OCI-LY7 (cell line): ENCODE results near the gene C16orf92. TPM values are rescaled to one million over a fixed set of nuclear protein-coding genes. Genes with fewer than 3 reads are reported as not detected.

Experiments used
- BruUV-seq: library from RNA; stranded (reverse); fragments of 400-500 nt; replicated peaks from 2 replicates; lab custom pipeline; 2021; lab: Mats Ljungman, UMichigan
- CTCF ChIA-PET: fragments of 300-600 bp; sonication (Branson Sonifier 250); formaldehyde crosslinking; loops from one replicate; lab custom pipeline; 2022; ENCODE audit warnings: antibody characterized with exemption; ENCODE audit not compliant: unreplicated experiment; lab: Charles Lee
- POLR2A ChIA-PET: fragments of 300-600 bp; sonication (Branson Sonifier 250); formaldehyde crosslinking; loops from one replicate; lab custom pipeline; 2022; ENCODE audit warnings: antibody characterized with exemption; lab: Charles Lee
- DNase-seq: peaks from one replicate; pipeline ENCODE4 v3.0.0-alpha.2; 2015; ENCODE audit warnings: low spot score
- H2AFZ ChIP-seq: fragments of 200-600 bp; sonication (generic), shearing (Covaris generic); 2 replicates; pipeline ENCODE4 v1.6.1; 2014; ENCODE audit warnings: mild to moderate bottlenecking, antibody characterized with exemption, low read length, moderate library complexity
- H3K27ac ChIP-seq: fragments of 200-600 bp; sonication (generic); 2 replicates; pipeline ENCODE4 v1.5.1; 2014; ENCODE audit warnings: mixed run types, low read depth, mild to moderate bottlenecking, moderate library complexity, low read length, inconsistent platforms; ENCODE audit not compliant: poor library complexity, severe bottlenecking
- H3K36me3 ChIP-seq: fragments of 200-600 bp; sonication (generic); 2 replicates; pipeline ENCODE4 v1.6.1; 2014; ENCODE audit warnings: mild to moderate bottlenecking, antibody characterized with exemption, low read length, moderate library complexity, mixed read lengths; ENCODE audit not compliant: insufficient read depth
- H3K4me1 ChIP-seq: fragments of 200-600 bp; sonication (generic); 2 replicates; pipeline ENCODE4 v1.5.1; 2014; ENCODE audit warnings: mild to moderate bottlenecking, low read length; ENCODE audit not compliant: insufficient read depth, poor library complexity, severe bottlenecking
- H3K4me2 ChIP-seq: fragments of 200-600 bp; sonication (generic); 2 replicates; pipeline ENCODE4 v1.6.1; 2014; ENCODE audit warnings: mild to moderate bottlenecking, low read length
- H3K4me3 ChIP-seq: fragments of 200-600 bp; sonication (generic); 2 replicates; pipeline ENCODE4 v1.5.1; 2014; ENCODE audit warnings: mild to moderate bottlenecking, low read depth, low read length; ENCODE audit not compliant: poor library complexity, severe bottlenecking
- H3K79me2 ChIP-seq: fragments of 200-600 bp; sonication (generic); 2 replicates; pipeline ENCODE4 v1.6.1; 2016; ENCODE audit warnings: low read depth, mild to moderate bottlenecking, low read length, moderate library complexity, mixed read lengths; ENCODE audit not compliant: insufficient read depth
- H3K9me2 ChIP-seq: fragments of 200-600 bp; sonication (generic); 2 replicates; pipeline ENCODE4 v1.6.1; 2016; ENCODE audit warnings: mild to moderate bottlenecking, low read length, mixed read lengths; ENCODE audit not compliant: insufficient read depth
- H3K9me3 ChIP-seq: fragments of 200-600 bp; sonication (generic); 2 replicates; pipeline ENCODE4 v1.6.1; 2014; ENCODE audit warnings: mild to moderate bottlenecking, mixed run types, low read length, mixed read lengths
- H4K20me1 ChIP-seq: fragments of 200-600 bp; sonication (generic); 2 replicates; pipeline ENCODE4 v1.6.1; 2014; ENCODE audit warnings: mild to moderate bottlenecking, antibody characterized with exemption, low read length, moderate library complexity, mixed read lengths; ENCODE audit not compliant: insufficient read depth
- EZH2phosphoT487 ChIP-seq: fragments of 200-600 bp; sonication (generic); IDR thresholded peaks from 2 replicates; pipeline ENCODE4 v1.6.1; 2018; ENCODE audit warnings: low read depth, borderline replicate concordance, mild to moderate bottlenecking, mixed run types, antibody characterized with exemption, low read length, moderate library complexity, mixed read lengths
- intact Hi-C: fragments of 100-400 bp; cut with micrococcal nuclease; formaldehyde crosslinking; loops from one replicate; pipeline ENCODE4 v1.10.0; 2022; ENCODE audit not compliant: unreplicated experiment
- total RNA-seq, 2 experiments: library from RNA; depleted of rRNA in 1 of 2; stranded (reverse); fragments of >200 nt in 1 of 2; shearing (Covaris generic) in 1 of 2; gene quantifications; 2 replicates each; pipeline ENCODE4 v1.2.3, GENCODE V29; 2014 to 2022
- TF ChIP-seq, protein P1 (sequence below): fragments of 200-600 bp; sonication (generic); conservative IDR thresholded peaks from 2 replicates; pipeline ENCODE4 v1.5.1; 2014; ENCODE audit warnings: mild to moderate bottlenecking, antibody characterized with exemption, low read length, moderate library complexity, mixed read lengths

C16orf92 gene
- total RNA-seq, 2 experiments from 2014 or later = not detected

GRCh38 chr16:30018731-30019158 is 4.3 kb upstream of the C16orf92 start:
- Histone ChIP-seq H3K4me2 (no peak overlapping the region), H3K36me3 (no peaks in the 10 kb centered on the region), H3K79me2 (no peaks in the 10 kb centered on the region), H3K9me2 (no peaks in the 10 kb centered on the region), H3K27ac (no peak overlapping the region), H2AFZ (no peak overlapping the region), H3K9me3 (no peaks in the 10 kb centered on the region), H3K4me1 (no peaks in the 10 kb centered on the region), H3K4me3 (no peak overlapping the region), H4K20me1 (no peaks in the 10 kb centered on the region)
- TF ChIP-seq, protein P1, sequence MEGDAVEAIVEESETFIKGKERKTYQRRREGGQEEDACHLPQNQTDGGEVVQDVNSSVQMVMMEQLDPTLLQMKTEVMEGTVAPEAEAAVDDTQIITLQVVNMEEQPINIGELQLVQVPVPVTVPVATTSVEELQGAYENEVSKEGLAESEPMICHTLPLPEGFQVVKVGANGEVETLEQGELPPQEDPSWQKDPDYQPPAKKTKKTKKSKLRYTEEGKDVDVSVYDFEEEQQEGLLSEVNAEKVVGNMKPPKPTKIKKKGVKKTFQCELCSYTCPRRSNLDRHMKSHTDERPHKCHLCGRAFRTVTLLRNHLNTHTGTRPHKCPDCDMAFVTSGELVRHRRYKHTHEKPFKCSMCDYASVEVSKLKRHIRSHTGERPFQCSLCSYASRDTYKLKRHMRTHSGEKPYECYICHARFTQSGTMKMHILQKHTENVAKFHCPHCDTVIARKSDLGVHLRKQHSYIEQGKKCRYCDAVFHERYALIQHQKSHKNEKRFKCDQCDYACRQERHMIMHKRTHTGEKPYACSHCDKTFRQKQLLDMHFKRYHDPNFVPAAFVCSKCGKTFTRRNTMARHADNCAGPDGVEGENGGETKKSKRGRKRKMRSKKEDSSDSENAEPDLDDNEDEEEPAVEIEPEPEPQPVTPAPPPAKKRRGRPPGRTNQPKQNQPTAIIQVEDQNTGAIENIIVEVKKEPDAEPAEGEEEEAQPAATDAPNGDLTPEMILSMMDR = no peak
- no peak for TF ChIP-seq EZH2phosphoT487
- DNase-seq = no peak
- CTCF ChIA-PET = interaction anchor here (1.1 kb wide), 2 partner anchors 14 to 46 kb away, joined by 4 read pairs; no protein-coding TSS in a partner anchor
- no TSS peak for BruUV-seq
- POLR2A ChIA-PET = no interaction called here
- intact Hi-C loops = no loop called here

DNA sequence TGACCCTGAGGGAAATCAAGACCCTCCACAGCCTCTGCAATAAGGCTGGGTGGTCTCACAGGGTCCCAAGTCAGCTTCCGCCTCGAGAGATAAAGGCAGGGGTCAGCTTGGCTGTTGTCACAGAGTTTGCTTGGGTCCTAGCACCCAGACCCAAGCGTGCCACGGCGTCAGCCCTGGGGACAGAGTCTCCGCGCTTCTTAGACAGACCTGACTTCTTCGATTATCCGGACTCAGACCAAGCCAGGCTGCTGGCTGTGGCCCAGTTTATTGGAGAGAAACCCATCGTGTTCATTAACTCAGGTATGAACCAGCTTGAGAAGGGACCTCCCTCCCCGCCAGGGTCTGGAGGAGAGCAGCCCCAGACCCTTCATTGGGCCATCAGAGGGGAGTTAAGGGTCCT is 588 bp downstream of the C16orf92 start:
- ChIA-PET POLR2A (no interaction called here), CTCF (no interaction called here)
- no TSS peak for BruUV-seq
- Histone ChIP-seq H3K4me1 (no peaks in the 10 kb centered on the region), H3K27ac (no peak overlapping the region), H3K79me2 (no peaks in the 10 kb centered on the region), H2AFZ (no peak overlapping the region), H3K4me3 (no peak overlapping the region), H3K36me3 (no peaks in the 10 kb centered on the region), H3K4me2 (no peak overlapping the region), H3K9me3 (no peaks in the 10 kb centered on the region), H3K9me2 (no peaks in the 10 kb centered on the region), H4K20me1 (no peaks in the 10 kb centered on the region)
- DNase-seq = no peak
- intact Hi-C loops = loop anchor here (5.0 kb wide), 2 partner anchors 146 to 161 kb away; partner anchors contain the start of gene CDIPT
- TF ChIP-seq EZH2phosphoT487 = no peak

GRCh38 chr16:30024451-30024850 is 1.5 kb downstream of the C16orf92 start:
- Histone ChIP-seq H3K4me2 (no peak overlapping the region), H3K4me1 (no peaks in the 10 kb centered on the region), H2AFZ (no peak overlapping the region), H3K79me2 (no peaks in the 10 kb centered on the region), H3K9me2 (no peaks in the 10 kb centered on the region), H3K9me3 (no peaks in the 10 kb centered on the region), H4K20me1 (no peaks in the 10 kb centered on the region), H3K27ac (no peak overlapping the region), H3K36me3 (no peaks in the 10 kb centered on the region), H3K4me3 (no peak overlapping the region)
- intact Hi-C loops = loop anchor here (5.0 kb wide), 2 partner anchors 147 to 162 kb away; partner anchors contain the start of gene CDIPT
- TF ChIP-seq, protein P1 = no peak
- TF ChIP-seq EZH2phosphoT487 = no peak
- ChIA-PET CTCF (no interaction called here), POLR2A (no interaction called here)
- DNase-seq = no peak
- no TSS peak for BruUV-seq
